ENCODE measurements around the gene CDK14.

- TF ChIP-seq CTCF (IDR thresholded peaks at IDR 0.05) (no peak), POLR2A (IDR thresholded peaks at IDR 0.05) (no peak)
These were observed 73.4 kb downstream of the CDK14 start for GRCh38 chr7:90669492-90669891.
